ENCODE measurements around the gene INTS4. TPM values are rescaled to one million over a fixed set of nuclear protein-coding genes. Genes with fewer than 3 reads are reported as not detected.
"Not testable (repeated sequence)": the region's sequence is repeated elsewhere in the genome, so short reads cannot be mapped to it uniquely, and the experiment has no call there.

Gene INTS4
- total and polyA plus RNA-seq, 5 experiments from 2014 or later = 36.1 to 77.1 (median 42.7) TPM

DNA sequence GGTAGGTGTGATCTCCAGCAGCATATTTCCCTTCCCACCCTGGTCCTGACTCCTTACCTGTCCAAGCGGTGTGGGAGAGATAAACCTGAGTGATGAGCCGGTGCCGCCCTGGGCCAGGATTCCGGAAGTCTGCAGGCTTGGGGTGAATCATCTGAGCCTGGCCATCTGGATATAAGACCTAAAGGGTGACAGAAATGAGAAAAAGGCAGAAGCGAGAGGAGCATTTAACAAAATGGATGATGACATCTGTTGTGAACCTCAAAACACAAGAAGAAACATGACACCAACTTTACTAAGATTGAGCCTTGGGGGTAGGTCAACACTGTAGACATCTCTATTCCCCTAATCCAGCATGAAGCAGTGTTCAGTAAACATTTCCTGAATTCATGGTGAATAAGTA is 110.7 kb downstream of the INTS4 start:
- POLR2A ChIA-PET = no interaction called here
- H3K27me3 Mint-ChIP-seq = no peaks in the 10 kb centered on the region
- peaks cover 0 to 10% (median 4%) of the 10 kb centered on the region in 4 donors for H3K4me1 Mint-ChIP-seq
- H3K27ac Mint-ChIP-seq = peak overlapping the region in 4 of 10 donors; percentile 10 to 72 (median 33)
- no peaks in the 10 kb centered on the region for H3K9me3 Mint-ChIP-seq
- DNase-seq (no peak), ATAC-seq (no peak)
- peaks cover 4 to 89% (median 15%) of the 10 kb centered on the region in 3 donors for H3K36me3 Mint-ChIP-seq
- H3K4me3 Mint-ChIP-seq = no peak overlapping the region

DNA sequence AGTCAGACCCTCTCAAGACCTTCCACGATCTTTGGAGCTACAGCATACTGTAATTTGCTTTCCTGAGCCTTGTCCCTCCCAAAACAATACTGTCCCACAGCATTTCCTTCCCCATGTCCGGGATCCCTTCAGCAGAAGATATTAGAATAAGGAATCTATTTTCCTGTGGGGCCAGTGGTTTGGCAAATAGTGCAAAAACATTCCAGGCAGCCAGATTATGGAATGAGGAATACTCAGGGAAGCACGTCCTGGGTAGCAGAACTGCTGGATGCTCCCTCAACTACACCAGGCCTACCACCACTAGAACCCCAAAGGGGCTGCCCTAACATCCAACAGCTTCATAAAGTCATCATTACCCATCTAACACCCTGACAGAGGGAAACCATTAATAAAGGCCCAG is 112.1 kb downstream of the INTS4 start:
- Mint-ChIP-seq H3K27ac (no peak overlapping the region), H3K4me1 (peaks cover 0 to 10% (median 4%) of the 10 kb centered on the region in 4 donors), H3K27me3 (no peaks in the 10 kb centered on the region), H3K9me3 (no peaks in the 10 kb centered on the region), H3K36me3 (peaks cover 4 to 91% (median 8%) of the 10 kb centered on the region in 3 donors), H3K4me3 (no peak overlapping the region)
- DNase-seq (no peak), ATAC-seq (no peak)
- POLR2A ChIA-PET = no interaction called here

DNA sequence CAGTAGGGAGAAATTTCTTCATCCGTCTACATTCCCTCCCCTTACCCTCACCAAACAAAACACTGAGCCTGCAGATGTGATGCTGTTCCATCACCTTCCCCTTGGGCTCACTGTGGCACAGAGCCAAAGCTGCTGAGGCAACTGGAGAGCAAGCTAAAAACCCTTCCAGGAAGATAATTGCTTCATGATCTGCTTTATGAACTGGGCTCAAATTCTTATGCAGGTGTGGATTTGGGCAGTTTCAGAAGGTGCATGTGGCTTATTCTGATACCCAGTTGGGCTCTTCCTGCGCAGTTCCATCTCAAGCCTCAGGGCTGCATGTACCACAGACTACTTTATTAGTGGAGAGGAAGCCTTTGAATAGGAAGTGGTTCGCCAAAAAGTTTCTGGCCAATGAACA is 115.2 kb downstream of the INTS4 start:
- H3K36me3 Mint-ChIP-seq = peaks cover 4 to 89% (median 8%) of the 10 kb centered on the region in 3 donors
- peaks cover 0 to 10% (median 4%) of the 10 kb centered on the region in 4 donors for H3K4me1 Mint-ChIP-seq
- DNase-seq (no peak), ATAC-seq (no peak)
- H3K27ac Mint-ChIP-seq = peak overlapping the region in 6 of 10 donors; percentile 18 to 61 (median 41)
- H3K4me3 Mint-ChIP-seq = no peak overlapping the region
- no peaks in the 10 kb centered on the region for H3K9me3 Mint-ChIP-seq
- no peaks in the 10 kb centered on the region for H3K27me3 Mint-ChIP-seq
- POLR2A ChIA-PET = no interaction called here

DNA sequence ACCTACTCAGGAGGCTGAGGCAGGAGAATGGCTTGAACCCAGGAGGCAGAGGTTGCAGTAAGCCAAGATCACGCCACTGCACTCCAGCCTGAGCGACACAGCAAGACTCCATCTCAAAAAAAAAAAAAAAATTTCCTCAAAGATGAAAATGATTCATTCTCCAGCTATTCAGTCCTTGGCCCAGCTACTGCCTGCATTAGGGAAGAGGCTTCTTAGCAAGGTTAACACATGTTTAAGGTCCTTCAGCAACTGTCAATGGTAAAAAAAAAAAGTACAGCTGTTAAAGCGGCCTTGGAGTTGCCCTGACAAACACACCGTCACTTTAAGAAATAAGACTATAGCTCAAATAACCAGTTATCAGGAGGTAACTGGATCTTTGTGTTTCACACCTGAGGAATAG is 116.2 kb downstream of the INTS4 start:
- DNase-seq, H3K27me3 Mint-ChIP-seq, H3K4me3 Mint-ChIP-seq, ATAC-seq, H3K27ac Mint-ChIP-seq, H3K9me3 Mint-ChIP-seq, POLR2A ChIA-PET: not testable (repeated sequence)
- Mint-ChIP-seq H3K4me1 (peaks cover 0 to 10% (median 4%) of the 10 kb centered on the region in 4 donors), H3K36me3 (peaks cover 0 to 82% (median 8%) of the 10 kb centered on the region in 3 donors)

DNA sequence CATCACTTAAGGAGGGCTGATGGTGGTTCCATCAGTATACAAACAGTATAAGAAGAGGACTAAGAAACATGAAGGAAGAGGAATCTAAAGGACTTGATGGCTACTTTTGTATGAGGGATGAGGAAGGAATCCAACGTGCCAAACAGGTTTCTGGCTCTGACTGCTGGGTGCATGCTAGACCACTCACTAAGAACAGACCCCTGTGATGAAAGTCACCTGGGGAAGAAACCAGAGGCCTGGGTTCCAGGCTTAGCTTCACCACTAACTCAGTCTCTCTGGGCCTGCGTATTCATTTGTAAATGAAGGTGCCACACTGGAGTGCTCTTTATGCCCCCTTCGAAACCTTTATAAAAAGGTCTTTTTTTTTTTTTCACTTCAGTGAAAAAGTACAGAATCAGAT is 118.4 kb downstream of the INTS4 start:
- Mint-ChIP-seq H3K27ac (peak overlapping the region in 3 of 10 donors; percentile 14 to 76 (median 29)), H3K4me1 (peaks cover 0 to 10% (median 4%) of the 10 kb centered on the region in 4 donors), H3K4me3 (no peak overlapping the region), H3K9me3 (no peaks in the 10 kb centered on the region), H3K27me3 (no peaks in the 10 kb centered on the region), H3K36me3 (peaks cover 0 to 75% (median 7%) of the 10 kb centered on the region in 3 donors)
- DNase-seq (no peak), ATAC-seq (no peak)
- POLR2A ChIA-PET = no interaction called here

DNA sequence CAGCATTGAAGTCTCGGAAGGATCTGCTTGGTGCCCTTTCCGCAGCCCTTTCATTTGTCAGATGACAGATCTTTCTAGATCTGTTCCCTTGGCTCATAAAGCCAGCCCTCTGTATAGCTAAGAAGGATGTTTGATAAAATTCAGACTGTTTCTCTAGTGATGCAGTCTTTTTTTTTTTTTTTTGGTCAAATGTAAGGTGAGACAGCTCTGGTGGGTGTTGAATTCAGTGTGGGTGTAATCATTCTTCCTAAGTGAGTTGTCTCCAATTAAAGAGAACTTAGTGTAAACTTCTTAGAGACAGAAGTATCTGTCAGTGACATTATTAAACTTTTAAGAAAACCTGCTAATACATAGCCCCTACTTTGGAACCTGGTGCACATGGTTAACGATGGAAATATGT is 120.3 kb downstream of the INTS4 start:
- H3K36me3 Mint-ChIP-seq = peaks cover 0 to 68% (median 11%) of the 10 kb centered on the region in 3 donors
- peaks cover 0 to under 1% (median 0%) of the 10 kb centered on the region in 4 donors for H3K4me1 Mint-ChIP-seq
- POLR2A ChIA-PET = no interaction called here
- DNase-seq (no peak), ATAC-seq (no peak)
- H3K4me3 Mint-ChIP-seq = no peak overlapping the region
- no peak overlapping the region for H3K27ac Mint-ChIP-seq
- no peaks in the 10 kb centered on the region for H3K9me3 Mint-ChIP-seq
- no peaks in the 10 kb centered on the region for H3K27me3 Mint-ChIP-seq

DNA sequence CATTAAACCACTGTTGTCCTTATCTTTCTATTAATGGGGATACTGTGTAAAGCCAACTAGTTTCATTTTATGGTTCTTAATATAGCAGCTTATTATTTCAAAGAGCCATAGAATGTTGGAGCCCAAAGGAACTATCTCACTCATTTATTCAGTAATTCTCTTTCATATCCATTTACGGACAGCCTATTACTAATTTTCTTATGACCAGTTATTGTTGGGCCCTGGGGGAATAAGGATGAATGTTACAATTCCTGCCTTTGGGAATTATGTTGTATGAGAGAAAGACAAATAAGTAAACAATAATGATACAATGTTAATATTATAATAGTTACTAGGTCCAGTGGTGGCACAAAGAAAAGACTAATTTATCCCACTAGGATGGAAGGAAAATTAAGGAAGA is 121.1 kb downstream of the INTS4 start:
- Mint-ChIP-seq H3K27ac (no peak overlapping the region), H3K9me3 (no peaks in the 10 kb centered on the region), H3K4me1 (no peaks in the 10 kb centered on the region), H3K4me3 (no peak overlapping the region), H3K27me3 (no peaks in the 10 kb centered on the region), H3K36me3 (peaks cover 0 to 68% (median 18%) of the 10 kb centered on the region in 3 donors)
- DNase-seq = no peak
- POLR2A ChIA-PET = no interaction called here
- no peak for ATAC-seq

DNA sequence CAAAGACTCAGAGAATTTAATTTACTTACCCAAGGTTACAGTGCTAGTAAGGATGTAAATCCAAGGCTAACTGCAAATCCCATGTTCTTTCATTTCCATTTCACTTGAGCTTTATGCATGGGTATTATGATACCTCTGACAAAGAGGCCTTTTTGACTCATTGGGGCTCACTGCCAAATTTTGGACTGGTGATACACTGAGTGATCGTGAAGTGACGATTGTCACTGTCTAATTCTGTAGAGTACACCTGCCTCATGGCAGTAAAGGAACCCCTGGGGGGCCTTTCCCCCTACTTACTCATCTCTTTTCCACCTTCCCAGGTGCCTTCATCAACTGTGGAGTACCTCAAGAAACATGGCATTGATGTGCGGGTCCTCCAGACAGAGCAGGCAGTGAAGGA is 122.6 kb downstream of the INTS4 start:
- Mint-ChIP-seq H3K4me3 (no peak overlapping the region), H3K36me3 (peaks cover 0 to 61% (median 22%) of the 10 kb centered on the region in 3 donors), H3K9me3 (no peaks in the 10 kb centered on the region), H3K4me1 (no peaks in the 10 kb centered on the region), H3K27ac (no peak overlapping the region), H3K27me3 (no peaks in the 10 kb centered on the region)
- ATAC-seq (no peak), DNase-seq (no peak)
- POLR2A ChIA-PET = interaction anchor here (0.6 kb wide), 1 partner anchor 271 kb away, joined by 4 read pairs; no protein-coding TSS in a partner anchor

DNA sequence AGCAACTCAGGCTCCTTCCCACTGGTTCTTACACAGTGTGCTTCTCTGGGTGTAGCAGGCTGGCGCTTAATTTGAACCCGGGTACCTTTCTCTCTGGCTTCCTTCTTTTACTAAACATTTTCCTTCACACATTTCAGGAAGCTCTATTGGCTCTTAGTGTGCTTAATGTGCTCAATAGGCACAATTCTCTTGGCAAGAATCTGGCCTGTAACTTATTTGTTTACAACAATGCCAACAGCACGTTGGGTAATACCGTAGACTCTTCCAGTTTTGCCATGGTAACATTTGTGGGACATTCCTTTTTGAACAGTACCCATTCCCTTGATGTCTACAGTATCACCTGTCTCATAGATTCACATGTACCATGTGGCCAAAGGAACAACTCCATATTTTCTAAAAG is 125.7 kb downstream of the INTS4 start:
- Mint-ChIP-seq H3K27ac (no peak overlapping the region), H3K4me1 (no peaks in the 10 kb centered on the region), H3K27me3 (no peaks in the 10 kb centered on the region), H3K9me3 (no peaks in the 10 kb centered on the region), H3K4me3 (no peak overlapping the region), H3K36me3 (peaks cover 0 to 37% (median 22%) of the 10 kb centered on the region in 3 donors)
- ATAC-seq = no peak
- no peak for DNase-seq
- POLR2A ChIA-PET = no interaction called here

DNA sequence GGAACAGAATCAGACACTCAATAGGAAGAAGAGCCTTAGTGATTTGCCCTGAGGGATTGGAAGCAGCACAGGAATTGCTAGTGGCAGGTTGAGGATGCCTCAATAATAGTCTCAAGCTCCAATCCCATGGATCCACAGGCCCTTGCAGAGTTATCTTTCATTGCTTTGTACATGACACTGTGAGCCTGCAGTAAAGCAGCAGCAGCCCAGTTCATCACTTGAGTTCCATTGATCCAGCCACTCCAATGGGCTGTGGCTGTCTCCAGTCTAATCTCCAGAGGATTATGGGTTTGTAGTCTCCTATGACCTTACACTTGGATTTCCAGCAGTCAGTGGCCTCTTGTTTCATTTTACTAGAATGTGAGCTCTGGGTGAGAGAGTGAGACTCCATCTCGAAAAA is 128.1 kb downstream of the INTS4 start:
- H3K9me3 Mint-ChIP-seq = no peaks in the 10 kb centered on the region
- DNase-seq = no peak
- POLR2A ChIA-PET = no interaction called here
- no peaks in the 10 kb centered on the region for H3K27me3 Mint-ChIP-seq
- no peaks in the 10 kb centered on the region for H3K4me1 Mint-ChIP-seq
- no peak for ATAC-seq
- H3K4me3 Mint-ChIP-seq = no peak overlapping the region
- peak overlapping the region in 1 of 10 donors; percentile 29 for H3K27ac Mint-ChIP-seq
- H3K36me3 Mint-ChIP-seq = peaks cover 0 to 26% (median 18%) of the 10 kb centered on the region in 3 donors

DNA sequence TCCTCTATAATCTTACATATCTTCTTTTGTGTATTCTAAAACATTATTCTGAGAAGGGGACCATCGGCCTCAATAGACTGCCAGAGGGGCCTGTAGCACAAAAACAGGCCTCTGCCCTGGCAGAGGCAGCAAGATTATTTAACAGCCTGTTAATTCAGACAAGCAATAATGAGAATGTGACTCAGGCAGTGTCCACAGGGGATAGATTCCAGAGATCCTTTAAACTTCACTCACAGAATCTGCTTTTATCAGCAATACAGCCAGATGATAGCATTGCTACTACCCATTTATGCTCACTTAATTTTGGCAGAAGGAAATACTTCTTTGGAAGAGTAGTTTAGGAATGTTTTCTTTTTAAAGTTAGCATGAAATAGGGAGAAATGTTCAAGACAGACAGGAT is 128.7 kb downstream of the INTS4 start:
- peak overlapping the region in 2 of 10 donors; percentile 29 to 61 for H3K27ac Mint-ChIP-seq
- H3K4me1 Mint-ChIP-seq = no peaks in the 10 kb centered on the region
- no peaks in the 10 kb centered on the region for H3K9me3 Mint-ChIP-seq
- ATAC-seq (no peak), DNase-seq (no peak)
- POLR2A ChIA-PET = no interaction called here
- no peak overlapping the region for H3K4me3 Mint-ChIP-seq
- H3K36me3 Mint-ChIP-seq = peaks cover 0 to 24% (median 18%) of the 10 kb centered on the region in 3 donors
- no peaks in the 10 kb centered on the region for H3K27me3 Mint-ChIP-seq

DNA sequence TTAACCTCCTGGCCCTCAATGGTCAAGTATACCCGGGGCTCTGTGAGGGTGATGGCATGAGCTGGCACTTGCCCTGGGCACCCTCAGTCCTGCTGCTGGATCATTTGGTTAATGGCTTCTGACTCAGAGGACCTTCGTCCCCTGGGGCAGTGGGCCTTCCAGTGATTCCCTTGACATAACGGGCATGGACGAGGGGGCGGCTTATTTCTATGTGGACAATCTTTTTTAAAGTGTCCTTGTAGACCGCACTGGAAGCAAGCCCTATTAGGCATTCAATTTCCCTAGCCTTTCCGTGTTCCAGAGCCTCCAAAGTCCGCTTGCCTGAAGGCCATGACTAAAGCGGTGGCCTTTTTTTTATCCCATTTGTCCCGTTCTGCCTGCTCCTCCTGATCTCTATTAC is 133.0 kb downstream of the INTS4 start:
- DNase-seq, H3K9me3 Mint-ChIP-seq, POLR2A ChIA-PET, H3K4me3 Mint-ChIP-seq, H3K27me3 Mint-ChIP-seq, H3K27ac Mint-ChIP-seq, ATAC-seq, H3K4me1 Mint-ChIP-seq: not testable (repeated sequence)
- H3K36me3 Mint-ChIP-seq = peaks cover 6 to 13% (median 9%) of the 10 kb centered on the region in 3 donors

DNA sequence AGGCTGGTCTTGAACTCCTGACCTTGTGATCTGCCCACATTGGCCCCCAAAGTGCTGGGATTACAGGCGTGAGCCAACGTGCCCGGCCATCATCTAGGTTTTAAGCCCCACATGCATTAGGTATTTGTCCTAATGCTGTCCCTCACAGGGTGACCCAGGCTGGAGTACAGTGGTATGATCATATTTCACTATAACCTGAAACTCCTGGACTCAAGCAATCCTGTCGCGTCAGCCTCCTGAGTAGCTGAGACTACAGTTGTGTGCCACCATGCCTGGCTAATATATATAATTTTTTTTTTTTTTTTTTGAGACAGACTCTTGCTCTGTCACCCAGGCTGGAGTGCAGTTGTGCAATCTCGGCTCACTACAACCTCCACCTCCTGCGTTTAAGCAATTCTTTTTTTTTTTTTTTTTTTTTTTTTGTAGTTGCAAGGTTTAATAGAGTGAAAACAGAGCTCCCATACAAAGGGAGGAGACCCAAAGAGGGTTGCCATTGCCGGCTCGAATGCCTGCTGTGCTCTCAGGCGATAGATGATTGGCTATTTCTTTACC is 136.5 kb downstream of the INTS4 start:
- ATAC-seq, H3K27me3 Mint-ChIP-seq, DNase-seq, H3K4me1 Mint-ChIP-seq, H3K27ac Mint-ChIP-seq, H3K4me3 Mint-ChIP-seq, POLR2A ChIA-PET: not testable (repeated sequence)
- Mint-ChIP-seq H3K36me3 (peaks cover 18 to 44% (median 34%) of the 10 kb centered on the region in 3 donors), H3K9me3 (peaks cover 0 to 29% (median 11%) of the 10 kb centered on the region in 9 donors)

DNA sequence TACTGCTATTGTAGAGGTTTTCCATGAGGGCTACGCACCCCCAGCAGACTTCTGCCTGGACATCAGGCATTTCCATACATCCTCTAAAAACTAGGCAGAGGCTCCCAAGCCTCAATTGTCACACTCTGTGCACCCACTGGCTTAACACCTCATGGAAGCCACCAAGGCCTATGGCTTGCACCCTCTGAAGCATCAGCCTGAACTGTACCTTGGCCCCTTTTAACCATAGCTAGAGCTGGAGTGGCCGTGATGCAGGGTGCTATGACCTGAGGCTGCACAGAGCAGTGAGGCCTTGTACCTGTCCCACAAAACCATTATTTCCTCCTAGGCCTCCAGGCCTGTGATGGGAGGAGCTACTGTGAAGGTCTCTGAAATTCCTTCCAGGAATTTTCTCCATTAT is 139.6 kb downstream of the INTS4 start:
- no peak for DNase-seq

More for the DNA sequence above, 139.6 kb downstream of the INTS4 start:
- no peak overlapping the region for H3K27ac Mint-ChIP-seq
- H3K36me3 Mint-ChIP-seq = peaks cover 18 to 53% (median 46%) of the 10 kb centered on the region in 3 donors
- no peak overlapping the region for H3K4me3 Mint-ChIP-seq
- ATAC-seq = no peak
- H3K27me3 Mint-ChIP-seq = no peaks in the 10 kb centered on the region
- peaks cover 0 to 2% (median 0%) of the 10 kb centered on the region in 4 donors for H3K4me1 Mint-ChIP-seq
- POLR2A ChIA-PET = no interaction called here
- peaks cover 0 to 29% (median 12%) of the 10 kb centered on the region in 9 donors for H3K9me3 Mint-ChIP-seq

All from naive thymus-derived CD8-positive, alpha-beta T cell (primary cell).